Gastroesophageal sphincter (tissue), 3 donors: ENCODE data around the gene MLLT1.

ENCODE experiments used
- CTCF ChIP-seq, 4 experiments: fragments of 200-600 bp in 2 of 4; fragments of 450-650 bp in 2 of 4; sonication (generic) in 1 of 4; IDR thresholded peaks; one replicate each; pipeline ENCODE4 v1.5.1; 2017 to 2019; ENCODE audit warnings: antibody characterized with exemption in 4 of 4, mild to moderate bottlenecking in 2 of 4, moderate library complexity in 2 of 4
- EP300 ChIP-seq: sonication (generic); formaldehyde crosslinking; IDR thresholded peaks from one replicate; pipeline ENCODE4 v1.6.1; 2017; ENCODE audit warnings: antibody characterized with exemption, mild to moderate bottlenecking
- POLR2A ChIP-seq, 2 donors: fragments of 450-650 bp; IDR thresholded peaks; one replicate each; pipeline ENCODE4 v1.6.1; 2017; ENCODE audit warnings: antibody characterized with exemption in 2 of 2, mild to moderate bottlenecking in 2 of 2, moderate library complexity in 1 of 2
- POLR2AphosphoS5 ChIP-seq: sonication (generic); formaldehyde crosslinking; IDR thresholded peaks from one replicate; pipeline ENCODE4 v1.6.1; 2017; ENCODE audit warnings: antibody characterized with exemption

- TF ChIP-seq POLR2A (IDR thresholded peaks at IDR 0.05) (no peak), CTCF (IDR thresholded peaks at IDR 0.05) (no peak), EP300 (no peak), POLR2AphosphoS5 (no peak)
These were observed 53.8 kb downstream of the MLLT1 start for GRCh38 chr19:6226012-6226411.
